Smooth muscle cell (in vitro differentiated cells): ENCODE measurements around the gene PATZ1. TPM values are rescaled to one million over a fixed set of nuclear protein-coding genes. Genes with fewer than 3 reads are reported as not detected.

Source experiments
- DNase-seq: peaks from one replicate; lab custom pipeline; 2025; ENCODE audit not compliant: unreplicated experiment; lab: John Stamatoyannopoulos, UW
- H2AFZ ChIP-seq: fragments of 200-600 bp; sonication (generic); 2 replicates; pipeline ENCODE4 v1.6.0; 2016; ENCODE audit warnings: antibody characterized with exemption, low read depth, mild to moderate bottlenecking
- H3F3A ChIP-seq: fragments of 200-600 bp; sonication (generic); 2 replicates; pipeline ENCODE4 v1.6.0; 2017; ENCODE audit warnings: antibody characterized with exemption, low read depth
- H3K27ac ChIP-seq: fragments of 200-600 bp; sonication (generic); 2 replicates; pipeline ENCODE4 v1.5.1; 2016; ENCODE audit warnings: low read depth, mild to moderate bottlenecking
- H3K27me3 ChIP-seq: fragments of 200-600 bp; sonication (generic); 2 replicates; pipeline ENCODE4 v1.6.1; 2016; ENCODE audit warnings: low read depth, mild to moderate bottlenecking
- H3K36me3 ChIP-seq: fragments of 200-600 bp; sonication (generic); 2 replicates; pipeline ENCODE4 v1.5.1; 2016; ENCODE audit warnings: low read depth
- H3K4me1 ChIP-seq: fragments of 200-600 bp; sonication (generic); 2 replicates; pipeline ENCODE4 v1.5.1; 2016; ENCODE audit warnings: low read depth
- H3K4me2 ChIP-seq: fragments of 200-600 bp; sonication (generic); 2 replicates; pipeline ENCODE4 v1.6.0; 2016; ENCODE audit warnings: mild to moderate bottlenecking
- H3K4me3 ChIP-seq: fragments of 200-600 bp; sonication (generic); 2 replicates; pipeline ENCODE4 v1.5.1; 2016; ENCODE audit warnings: mild to moderate bottlenecking
- H3K79me2 ChIP-seq: fragments of 200-600 bp; sonication (generic); 2 replicates; pipeline ENCODE4 v1.6.0; 2016; ENCODE audit warnings: low read depth, mild to moderate bottlenecking
- H3K9ac ChIP-seq: fragments of 200-600 bp; sonication (generic); 2 replicates; pipeline ENCODE4 v1.6.0; 2016; ENCODE audit warnings: low read depth
- H3K9me3 ChIP-seq: fragments of 200-600 bp; sonication (generic); replicated peaks from 2 replicates; pipeline ENCODE4 v1.5.1; 2016; ENCODE audit warnings: low read depth
- H4K20me1 ChIP-seq: fragments of 200-600 bp; sonication (generic); 2 replicates; pipeline ENCODE4 v1.6.0; 2016; ENCODE audit warnings: low read depth
- CTCF ChIP-seq: fragments of 200-600 bp; sonication (generic); IDR thresholded peaks from 2 replicates; pipeline ENCODE4 v1.5.1; 2017; ENCODE audit warnings: borderline replicate concordance, mild to moderate bottlenecking, antibody characterized with exemption; ENCODE audit not compliant: insufficient read depth, poor library complexity, severe bottlenecking
- WGBS: methylation state at CpG from one replicate; pipeline ENCODE4 v1.1.7; 2016; ENCODE audit warnings: low lambda C conversion rate; 5-methylcytosine and 5-hydroxymethylcytosine counted together
- polyA plus RNA-seq: library from polyadenylated mRNA; unstranded; fragments of >200 nt; fragmentation: Nextera tagmentation; extraction: Ambion mirVana; gene quantifications from 2 replicates; pipeline ENCODE4 v1.2.1, GENCODE V29; 2016
- total RNA-seq: library from RNA; depleted of rRNA; stranded (reverse); fragments of >200 nt; gene quantifications from 2 replicates; pipeline ENCODE4 v1.2.3, GENCODE V29; 2014

The PATZ1 gene
- total and polyA plus RNA-seq, 2 experiments from 2014 or later: 11.9 to 12.9 TPM

- H2AFZ ChIP-seq: no peak overlapping the region
- H3K4me1 ChIP-seq: peaks cover 25% of the 10 kb centered on the region
- H3K27ac ChIP-seq: no peak overlapping the region
- H4K20me1 ChIP-seq: peaks cover 90% of the 10 kb centered on the region
- H3K9ac ChIP-seq: no peak overlapping the region
- no peak for DNase-seq
- H3K9me3 ChIP-seq: no peaks in the 10 kb centered on the region
- H3K4me2 ChIP-seq: no peak overlapping the region
- H3K36me3 ChIP-seq: no peaks in the 10 kb centered on the region
- H3K27me3 ChIP-seq: no peaks in the 10 kb centered on the region
- no peaks in the 10 kb centered on the region for H3F3A ChIP-seq
- TF ChIP-seq CTCF: no peak
- WGBS: 85% methylated on average over 6 of the region's 6 CpGs
- H3K79me2 ChIP-seq: peaks cover 26% of the 10 kb centered on the region
- H3K4me3 ChIP-seq: no peak overlapping the region
Observed at GRCh38 chr22:31339148-31339832, 6.9 kb downstream of the PATZ1 start.

- H4K20me1 ChIP-seq: peaks cover 79% of the 10 kb centered on the region
- H3K36me3 ChIP-seq: peaks cover 2% of the 10 kb centered on the region
- H3F3A ChIP-seq: no peaks in the 10 kb centered on the region
- H3K4me2 ChIP-seq: no peak overlapping the region
- no peaks in the 10 kb centered on the region for H3K9me3 ChIP-seq
- no peaks in the 10 kb centered on the region for H3K27me3 ChIP-seq
- H3K4me3 ChIP-seq: no peak overlapping the region
- H3K9ac ChIP-seq: no peak overlapping the region
- peaks cover 4% of the 10 kb centered on the region for H3K4me1 ChIP-seq
- 88% methylated on average over 5 of the region's 5 CpGs for WGBS
- no peak overlapping the region for H3K27ac ChIP-seq
- no peak for DNase-seq
- no peak overlapping the region for H2AFZ ChIP-seq
- no peak for TF ChIP-seq CTCF
- H3K79me2 ChIP-seq: peaks cover 19% of the 10 kb centered on the region
Observed at GRCh38 chr22:31337178-31337577, 9.0 kb downstream of the PATZ1 start.

GRCh38 chr22:31334329-31334728, 11.8 kb downstream of the PATZ1 start:
- H3K4me3 ChIP-seq: no peak overlapping the region
- TF ChIP-seq CTCF: no peak

GRCh38 chr22:31333641-31334040, 12.5 kb downstream of the PATZ1 start:
- Histone ChIP-seq H3K36me3 (peaks cover 4% of the 10 kb centered on the region), H3K9me3 (no peaks in the 10 kb centered on the region), H3K9ac (no peak overlapping the region), H3K27ac (no peak overlapping the region), H3K79me2 (peaks cover 11% of the 10 kb centered on the region), H3F3A (no peaks in the 10 kb centered on the region), H3K4me2 (no peak overlapping the region), H3K4me3 (no peak overlapping the region), H4K20me1 (peaks cover 70% of the 10 kb centered on the region), H3K27me3 (no peaks in the 10 kb centered on the region), H2AFZ (no peak overlapping the region), H3K4me1 (no peaks in the 10 kb centered on the region)
- 100% methylated on average over 2 of the region's 2 CpGs for WGBS
- no peak for TF ChIP-seq CTCF
- DNase-seq: no peak

More at GRCh38 chr22:31334329-31334728, 11.8 kb downstream of the PATZ1 start:
- H3F3A ChIP-seq: no peaks in the 10 kb centered on the region
- WGBS: 98% methylated on average over 5 of the region's 5 CpGs
- no peak for DNase-seq
- no peak overlapping the region for H3K9ac ChIP-seq
- H2AFZ ChIP-seq: no peak overlapping the region
- no peaks in the 10 kb centered on the region for H3K9me3 ChIP-seq
- no peak overlapping the region for H3K27ac ChIP-seq
- H3K79me2 ChIP-seq: peaks cover 11% of the 10 kb centered on the region
- H4K20me1 ChIP-seq: peaks cover 70% of the 10 kb centered on the region
- H3K27me3 ChIP-seq: no peaks in the 10 kb centered on the region
- H3K4me1 ChIP-seq: no peaks in the 10 kb centered on the region
- peaks cover 4% of the 10 kb centered on the region for H3K36me3 ChIP-seq
- H3K4me2 ChIP-seq: no peak overlapping the region
